ENCODE data around the gene SCN11A.
"Not testable (repeated sequence)": the region's sequence is repeated elsewhere in the genome, so short reads cannot be mapped to it uniquely, and the experiment has no call there.

The SCN11A gene

GRCh38 chr3:39064646-39065045, 12.9 kb upstream of the SCN11A start:
- DNase-seq, result no peak

GRCh38 chr3:39063143-39063542, 11.4 kb upstream of the SCN11A start:
- no peak for DNase-seq

GRCh38 chr3:39062180-39062579, 10.4 kb upstream of the SCN11A start:
- DNase-seq, result no peak

GRCh38 chr3:39061228-39061627, 9.5 kb upstream of the SCN11A start:
- DNase-seq, result not testable (repeated sequence)

GRCh38 chr3:39056151-39056550, 4.4 kb upstream of the SCN11A start:
- DNase-seq, result no peak

GRCh38 chr3:39053696-39054095, 2.0 kb upstream of the SCN11A start:
- no peak for DNase-seq

- DNase-seq, result no peak
Observed at GRCh38 chr3:39052583-39052982, 839 bp upstream of the SCN11A start.

- DNase-seq, result no peak
Observed at GRCh38 chr3:39050029-39050428, 1.7 kb downstream of the SCN11A start.

- DNase-seq, result no peak
Observed at GRCh38 chr3:39038165-39038564, 13.6 kb downstream of the SCN11A start.

- no peak for DNase-seq
Observed at GRCh38 chr3:39029556-39029955, 22.2 kb downstream of the SCN11A start.

GRCh38 chr3:39028546-39028945, 23.2 kb downstream of the SCN11A start:
- DNase-seq, result no peak

GRCh38 chr3:39025222-39025970, 26.3 kb downstream of the SCN11A start:
- DNase-seq, result no peak

- no peak for DNase-seq
Observed at GRCh38 chr3:39024497-39024896, 27.2 kb downstream of the SCN11A start.

GRCh38 chr3:39022286-39022630, 29.5 kb downstream of the SCN11A start:
- no peak for DNase-seq

- DNase-seq, result no peak
Observed at GRCh38 chr3:39021465-39022285, 30.1 kb downstream of the SCN11A start.

GRCh38 chr3:39021029-39021428, 30.7 kb downstream of the SCN11A start:
- DNase-seq, result no peak

GRCh38 chr3:39019299-39019698, 32.4 kb downstream of the SCN11A start:
- no peak for DNase-seq

- DNase-seq, result no peak
Observed at GRCh38 chr3:39015418-39015817, 36.3 kb downstream of the SCN11A start.

- no peak for DNase-seq
Observed at GRCh38 chr3:39013921-39014509, 37.7 kb downstream of the SCN11A start.

GRCh38 chr3:39013289-39013688, 38.5 kb downstream of the SCN11A start:
- no peak for DNase-seq

GRCh38 chr3:39011191-39011736, 40.5 kb downstream of the SCN11A start:
- DNase-seq, result no peak

GRCh38 chr3:39005295-39005694, 46.4 kb downstream of the SCN11A start:
- no peak for DNase-seq

Data from retina (tissue), 1 donor.